HepG2 (cell line): Measurements from ENCODE around the gene IL2RA. TPM values are rescaled to one million over a fixed set of nuclear protein-coding genes. Genes with fewer than 3 reads are reported as not detected.

Experiments used
- ATAC-seq: fragments of 200-7000 bp; cut with Tn5 transposase; 3 replicates; pipeline ENCODE4 v1.9.1; 2020; ENCODE audit warnings: mild to moderate bottlenecking, moderate library complexity
- BruUV-seq: library from RNA; stranded (reverse); fragments of 400-500 nt; replicated peaks from 2 replicates; lab custom pipeline; 2021; lab: Mats Ljungman, UMichigan
- CTCF ChIA-PET: fragments of 300-600 bp; formaldehyde crosslinking; extraction: SDS; loops from one replicate; lab custom pipeline; 2021; ENCODE audit warnings: low total read pairs, inconsistent platforms, low intra/inter-chr PET ratio; lab: Yijun Ruan, JAX
- POLR2A ChIA-PET: fragments of 350-600 bp; sonication (Branson Sonifier 250); formaldehyde crosslinking; loops from one replicate; lab custom pipeline; 2020; ENCODE audit warnings: antibody characterized with exemption, inconsistent platforms; lab: Yijun Ruan, JAX
- DNase-seq: peaks from one replicate; pipeline ENCODE4 v3.0.0-alpha.2; 2015; ENCODE audit warnings: low spot score
- FAIRE-seq: peaks from 3 replicates; lab custom pipeline; 2011; peaks lifted over from hg19 to GRCh38; lab: Jason Lieb, UNC
- H2AFZ ChIP-seq: one replicate; pipeline ENCODE4 v1.6.1; 2011; ENCODE audit warnings: low read length, inconsistent platforms
- H3K27ac ChIP-seq: fragments of 300-600 bp; 3 replicates; pipeline ENCODE4 v1.8.0; 2011; ENCODE audit warnings: mixed run types, mild to moderate bottlenecking, mixed read lengths, low read length, inconsistent platforms; ENCODE audit not compliant: insufficient read depth; ENCODE audit errors: extremely low read length
- H3K27me3 ChIP-seq, 2 experiments: fragments of 200-600 bp in 1 of 2; 2 replicates in 1 of 2; 3 replicates in 1 of 2; pipeline versions ENCODE4 v1.6.0 to v1.8.0; 2011; ENCODE audit warnings: low read length in 2 of 2, mild to moderate bottlenecking in 2 of 2, moderate library complexity in 2 of 2, inconsistent platforms in 1 of 2; ENCODE audit not compliant: insufficient read depth in 2 of 2, control insufficient read depth in 1 of 2
- H3K36me3 ChIP-seq, 2 experiments: fragments of 200-600 bp in 1 of 2; replicated peaks in 1 of 2; 2 replicates in 1 of 2; 3 replicates in 1 of 2; pipeline versions ENCODE4 v1.5.1 to v1.8.0; 2011; ENCODE audit warnings: low read length in 2 of 2, inconsistent platforms in 1 of 2; ENCODE audit not compliant: insufficient read depth in 2 of 2, control insufficient read depth in 1 of 2
- H3K4me1 ChIP-seq: 2 replicates; pipeline ENCODE4 v1.5.1; 2012; ENCODE audit warnings: low read length, inconsistent platforms; ENCODE audit not compliant: insufficient read depth
- H3K4me2 ChIP-seq: 2 replicates; pipeline ENCODE4 v1.6.0; 2011; ENCODE audit warnings: low read depth, low read length, inconsistent platforms
- H3K4me3 ChIP-seq, 3 experiments: fragments of 200-600 bp in 1 of 3; sonication (generic), shearing (Covaris generic) in 1 of 3; replicated peaks in 1 of 3; 2 replicates each; pipeline ENCODE4 v1.5.1; 2011 to 2016; ENCODE audit warnings: low read length in 3 of 3, inconsistent platforms in 2 of 3, low read depth in 2 of 3, mild to moderate bottlenecking in 2 of 3, control low read depth in 1 of 3, mixed read lengths in 1 of 3; ENCODE audit not compliant: insufficient read depth in 1 of 3
- H3K79me2 ChIP-seq: one replicate; pipeline ENCODE4 v1.6.1; 2011; ENCODE audit warnings: low read length, inconsistent platforms; ENCODE audit not compliant: insufficient read depth
- H3K9ac ChIP-seq: 2 replicates; pipeline ENCODE4 v1.6.0; 2011; ENCODE audit warnings: mild to moderate bottlenecking, low read depth, low read length, inconsistent platforms; ENCODE audit not compliant: insufficient read depth
- H3K9me3 ChIP-seq: 2 replicates; pipeline ENCODE4 v1.5.1; 2012; ENCODE audit warnings: mild to moderate bottlenecking, low read length
- H4K20me1 ChIP-seq: 2 replicates; pipeline ENCODE4 v1.6.0; 2011; ENCODE audit warnings: inconsistent platforms, mild to moderate bottlenecking, low read length, moderate library complexity; ENCODE audit not compliant: insufficient read depth
- ATF1 ChIP-seq: IDR thresholded peaks from 2 replicates; pipeline ENCODE4 v1.6.1; 2016; ENCODE audit warnings: mild to moderate bottlenecking, control low read depth
- HES4 ChIP-seq: sonication (generic); formaldehyde crosslinking; IDR thresholded peaks from 2 replicates; pipeline ENCODE4 v1.9.0; 2021; ENCODE audit warnings: mild to moderate bottlenecking, missing genetic modification reagents, borderline replicate concordance
- MIXL1 ChIP-seq: IDR thresholded peaks from 2 replicates; pipeline ENCODE4 v1.6.1; 2016
- RFXANK ChIP-seq: IDR thresholded peaks from 2 replicates; pipeline ENCODE4 v1.6.1; 2016
- SALL1 ChIP-seq: sonication (generic); formaldehyde crosslinking; IDR thresholded peaks from 2 replicates; pipeline ENCODE4 v1.8.0; 2022; ENCODE audit warnings: mild to moderate bottlenecking, missing genetic modification reagents
- SMC3 ChIP-seq: IDR thresholded peaks from 2 replicates; pipeline ENCODE4 v1.6.1; 2011; ENCODE audit warnings: low read length, improper control_type of control experiment
- YEATS2 ChIP-seq: sonication (generic); formaldehyde crosslinking; IDR thresholded peaks from 2 replicates; pipeline ENCODE4 v1.4.0; 2020; ENCODE audit warnings: missing genetic modification reagents, borderline replicate concordance
- ZNF225 ChIP-seq: sonication (generic); formaldehyde crosslinking; IDR thresholded peaks from 2 replicates; pipeline ENCODE4 v1.4.0; 2020; ENCODE audit warnings: mild to moderate bottlenecking, missing genetic modification reagents
- ZNF350 ChIP-seq: sonication (generic); formaldehyde crosslinking; IDR thresholded peaks from 2 replicates; pipeline ENCODE4 v1.4.0; 2020; ENCODE audit warnings: mild to moderate bottlenecking, low read depth, missing genetic modification reagents, borderline replicate concordance
- ZNF891 ChIP-seq: sonication (generic); formaldehyde crosslinking; IDR thresholded peaks from 2 replicates; pipeline ENCODE4 v1.5.0; 2020; ENCODE audit warnings: mild to moderate bottlenecking, missing genetic modification reagents
- WGBS: methylation state at CpG from one replicate; pipeline ENCODE4 v1.1.6; 2017; ENCODE audit warnings: low lambda C conversion rate; 5-methylcytosine and 5-hydroxymethylcytosine counted together
- in situ Hi-C: cut with HindIII; loops from 2 replicates; pipeline ENCODE4 v1.10.0; 2017; ENCODE audit warnings: low pct_unique_long_range_greater_than_20kb; ENCODE audit not compliant: extremely low pct_ligation_motif_present
- intact Hi-C: fragments of 100-400 bp; cut with micrococcal nuclease; formaldehyde crosslinking; loops from one replicate; pipeline ENCODE4 v1.10.0; 2022; ENCODE audit not compliant: unreplicated experiment
- polyA plus RNA-seq, 8 experiments: library from polyadenylated mRNA; depleted of rRNA in 3 of 8; stranded (reverse) in 7 of 8; unstranded in 1 of 8; fragments of >200 nt; fragmentation: Illumina TruSeq in 4 of 8; extraction: Trizol in 4 of 8; gene quantifications; 2 replicates each; pipeline versions ENCODE4 v1.2.1 to v1.2.3, GENCODE V29; 2011 to 2016; ENCODE audit warnings: low read depth in 4 of 8, missing spikeins in 1 of 8, mixed read lengths in 1 of 8; ENCODE audit not compliant: insufficient read depth in 1 of 8
- total RNA-seq, 5 experiments: library from RNA; depleted of rRNA; stranded (reverse); fragments of >200 nt; fragmentation: Illumina TruSeq; extraction: Trizol; gene quantifications; 2 replicates each; pipeline ENCODE4 v1.2.3, GENCODE V29; 2016; ENCODE audit warnings: low read depth in 1 of 5
- TF ChIP-seq, protein P1 (sequence below), 2 experiments: IDR thresholded peaks; 2 replicates each; pipeline ENCODE4 v1.6.1; 2011 to 2012; ENCODE audit warnings: low read length in 2 of 2, borderline replicate concordance in 1 of 2, low read depth in 1 of 2, mild to moderate bottlenecking in 1 of 2, moderate library complexity in 1 of 2
- TF ChIP-seq, protein P2 (sequence below): sonication (generic); formaldehyde crosslinking; IDR thresholded peaks from 2 replicates; pipeline ENCODE4 v1.5.0; 2020; ENCODE audit warnings: mild to moderate bottlenecking, missing genetic modification reagents

Gene IL2RA
- total and polyA plus RNA-seq, 2 of the 13 experiments (the other 11 are each of a cell fraction or from before 2014, with no cell fraction given): not detected

DNA sequence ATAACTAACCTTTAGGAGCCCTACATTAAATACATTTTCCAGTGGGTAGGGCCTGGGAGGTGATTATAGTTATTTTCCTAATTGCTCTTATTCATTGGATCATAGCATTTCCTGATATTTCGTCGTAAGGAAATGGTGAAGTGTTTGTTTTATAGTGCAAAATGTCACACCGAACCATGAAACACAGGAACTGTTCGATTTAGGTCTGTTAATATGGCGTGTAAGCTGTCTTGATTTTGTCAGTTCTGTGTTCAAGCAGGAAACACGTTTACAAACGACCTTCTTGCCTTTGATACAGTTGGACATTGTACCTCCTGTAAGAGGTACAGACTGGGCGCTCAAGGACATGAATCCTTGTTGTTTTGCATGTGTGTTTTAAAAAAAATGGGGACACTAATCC, 41.4 kb upstream of the IL2RA start:
- H3K36me3 ChIP-seq: peaks cover 15 to 73% of the 10 kb centered on the region in 2 experiments

DNA sequence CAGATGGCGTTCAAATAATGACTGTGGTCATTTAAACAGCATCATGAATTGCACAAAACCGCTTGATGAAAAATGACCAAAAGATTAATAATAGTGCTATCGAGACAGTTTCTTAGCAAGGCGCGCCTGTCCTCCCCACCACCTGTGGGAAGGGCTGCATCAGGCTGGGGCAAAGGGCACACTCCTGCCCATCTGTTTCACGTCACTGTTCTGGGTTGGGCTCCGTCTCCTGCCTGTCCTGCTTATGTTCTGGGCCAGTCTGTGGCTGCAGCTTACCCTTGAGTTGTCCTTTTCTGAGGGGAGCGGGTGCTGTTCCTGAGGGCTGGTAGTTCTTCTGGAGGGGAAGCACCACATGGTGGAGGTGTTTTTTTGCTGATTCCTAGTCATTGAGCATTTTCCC, 40.0 kb upstream of the IL2RA start:
- Histone ChIP-seq H3K9ac (no peak overlapping the region), H3K4me2 (no peak overlapping the region), H3K27me3 (no peaks in the 10 kb centered on the region), H3K4me3 (no peak overlapping the region), H2AFZ (no peak overlapping the region), H3K79me2 (peaks cover 21% of the 10 kb centered on the region), H3K36me3 (peaks cover 16 to 78% of the 10 kb centered on the region in 2 experiments), H3K9me3 (no peaks in the 10 kb centered on the region), H3K4me1 (peaks cover 8% of the 10 kb centered on the region; the same call in 1 of the 2 replicates), H3K27ac (no peak overlapping the region), H4K20me1 (no peaks in the 10 kb centered on the region; the same call in 1 of the 2 replicates)
- ATAC-seq: no peak
- WGBS: 97% methylated on average over 8 of the region's 8 CpGs
- ChIA-PET CTCF (no interaction called here), POLR2A (no interaction called here)
- intact Hi-C loops (no loop called here), in situ Hi-C loops (no loop called here)
- DNase-seq: no peak
- BruUV-seq: no TSS peak
- TF ChIP-seq SMC3 (no peak), MIXL1 (CRISPR knock-in tag) (no peak), ZNF891 (CRISPR knock-in tag) (no peak), YEATS2 (CRISPR knock-in tag) (no peak), ZNF350 (CRISPR knock-in tag) (no peak), RFXANK (CRISPR knock-in tag) (no peak), ATF1 (CRISPR knock-in tag) (no peak)
- TF ChIP-seq, protein P1, sequence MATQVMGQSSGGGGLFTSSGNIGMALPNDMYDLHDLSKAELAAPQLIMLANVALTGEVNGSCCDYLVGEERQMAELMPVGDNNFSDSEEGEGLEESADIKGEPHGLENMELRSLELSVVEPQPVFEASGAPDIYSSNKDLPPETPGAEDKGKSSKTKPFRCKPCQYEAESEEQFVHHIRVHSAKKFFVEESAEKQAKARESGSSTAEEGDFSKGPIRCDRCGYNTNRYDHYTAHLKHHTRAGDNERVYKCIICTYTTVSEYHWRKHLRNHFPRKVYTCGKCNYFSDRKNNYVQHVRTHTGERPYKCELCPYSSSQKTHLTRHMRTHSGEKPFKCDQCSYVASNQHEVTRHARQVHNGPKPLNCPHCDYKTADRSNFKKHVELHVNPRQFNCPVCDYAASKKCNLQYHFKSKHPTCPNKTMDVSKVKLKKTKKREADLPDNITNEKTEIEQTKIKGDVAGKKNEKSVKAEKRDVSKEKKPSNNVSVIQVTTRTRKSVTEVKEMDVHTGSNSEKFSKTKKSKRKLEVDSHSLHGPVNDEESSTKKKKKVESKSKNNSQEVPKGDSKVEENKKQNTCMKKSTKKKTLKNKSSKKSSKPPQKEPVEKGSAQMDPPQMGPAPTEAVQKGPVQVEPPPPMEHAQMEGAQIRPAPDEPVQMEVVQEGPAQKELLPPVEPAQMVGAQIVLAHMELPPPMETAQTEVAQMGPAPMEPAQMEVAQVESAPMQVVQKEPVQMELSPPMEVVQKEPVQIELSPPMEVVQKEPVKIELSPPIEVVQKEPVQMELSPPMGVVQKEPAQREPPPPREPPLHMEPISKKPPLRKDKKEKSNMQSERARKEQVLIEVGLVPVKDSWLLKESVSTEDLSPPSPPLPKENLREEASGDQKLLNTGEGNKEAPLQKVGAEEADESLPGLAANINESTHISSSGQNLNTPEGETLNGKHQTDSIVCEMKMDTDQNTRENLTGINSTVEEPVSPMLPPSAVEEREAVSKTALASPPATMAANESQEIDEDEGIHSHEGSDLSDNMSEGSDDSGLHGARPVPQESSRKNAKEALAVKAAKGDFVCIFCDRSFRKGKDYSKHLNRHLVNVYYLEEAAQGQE (IDR thresholded peaks at IDR 0.05; ENCODE audit: borderline replicate concordance in 1 of 2, low read depth in 1 of 2, low read length in 2 of 2): no peak
- no peak for FAIRE-seq

More for the DNA sequence above, 41.4 kb upstream of the IL2RA start:
- no peak overlapping the region for H3K4me2 ChIP-seq
- DNase-seq: no peak
- H3K9ac ChIP-seq: no peak overlapping the region
- H3K9me3 ChIP-seq: no peaks in the 10 kb centered on the region
- ATAC-seq: no peak
- H3K79me2 ChIP-seq: peaks cover 17% of the 10 kb centered on the region
- H3K4me1 ChIP-seq: peaks cover 8% of the 10 kb centered on the region; the same call in 1 of the 2 replicates
- no peak overlapping the region for H2AFZ ChIP-seq
- TF ChIP-seq SALL1 (CRISPR knock-in tag): no peak
- no peak for TF ChIP-seq HES4
- no peak for TF ChIP-seq ZNF225
- TF ChIP-seq, protein P2, sequence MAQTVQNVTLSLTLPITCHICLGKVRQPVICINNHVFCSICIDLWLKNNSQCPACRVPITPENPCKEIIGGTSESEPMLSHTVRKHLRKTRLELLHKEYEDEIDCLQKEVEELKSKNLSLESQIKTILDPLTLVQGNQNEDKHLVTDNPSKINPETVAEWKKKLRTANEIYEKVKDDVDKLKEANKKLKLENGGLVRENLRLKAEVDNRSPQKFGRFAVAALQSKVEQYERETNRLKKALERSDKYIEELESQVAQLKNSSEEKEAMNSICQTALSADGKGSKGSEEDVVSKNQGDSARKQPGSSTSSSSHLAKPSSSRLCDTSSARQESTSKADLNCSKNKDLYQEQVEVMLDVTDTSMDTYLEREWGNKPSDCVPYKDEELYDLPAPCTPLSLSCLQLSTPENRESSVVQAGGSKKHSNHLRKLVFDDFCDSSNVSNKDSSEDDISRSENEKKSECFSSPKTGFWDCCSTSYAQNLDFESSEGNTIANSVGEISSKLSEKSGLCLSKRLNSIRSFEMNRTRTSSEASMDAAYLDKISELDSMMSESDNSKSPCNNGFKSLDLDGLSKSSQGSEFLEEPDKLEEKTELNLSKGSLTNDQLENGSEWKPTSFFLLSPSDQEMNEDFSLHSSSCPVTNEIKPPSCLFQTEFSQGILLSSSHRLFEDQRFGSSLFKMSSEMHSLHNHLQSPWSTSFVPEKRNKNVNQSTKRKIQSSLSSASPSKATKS (CRISPR knock-in tag): no peak
- TF ChIP-seq, all 625 proteins: peak for 0
- intact Hi-C loops: no loop called here
- BruUV-seq: no TSS peak
- Histone ChIP-seq H3K27ac (no peak overlapping the region), H3K4me3 (no peak overlapping the region), H4K20me1 (peaks cover 2% of the 10 kb centered on the region; the same call in 1 of the 2 replicates), H3K27me3 (no peaks in the 10 kb centered on the region)
- POLR2A ChIA-PET: no interaction called here
- FAIRE-seq: no peak
- 85% methylated on average over 8 of the region's 8 CpGs for WGBS
- in situ Hi-C loops: no loop called here
- CTCF ChIA-PET: no interaction called here
